HepG2 (cell line): ENCODE measurements around the gene OTULINL. TPM values are rescaled to one million over a fixed set of nuclear protein-coding genes. Genes with fewer than 3 reads are reported as not detected.

Experiments
- ATAC-seq: fragments of 200-7000 bp; cut with Tn5 transposase; 3 replicates; pipeline ENCODE4 v1.9.1; 2020; ENCODE audit warnings: mild to moderate bottlenecking, moderate library complexity
- BruUV-seq: library from RNA; stranded (reverse); fragments of 400-500 nt; replicated peaks from 2 replicates; lab custom pipeline; 2021; lab: Mats Ljungman, UMichigan
- CTCF ChIA-PET: fragments of 300-600 bp; formaldehyde crosslinking; extraction: SDS; loops from one replicate; lab custom pipeline; 2021; ENCODE audit warnings: low total read pairs, inconsistent platforms, low intra/inter-chr PET ratio; lab: Yijun Ruan, JAX
- POLR2A ChIA-PET: fragments of 350-600 bp; sonication (Branson Sonifier 250); formaldehyde crosslinking; loops from one replicate; lab custom pipeline; 2020; ENCODE audit warnings: antibody characterized with exemption, inconsistent platforms; lab: Yijun Ruan, JAX
- DNase-seq: peaks from one replicate; pipeline ENCODE4 v3.0.0-alpha.2; 2015; ENCODE audit warnings: low spot score
- FAIRE-seq: peaks from 3 replicates; lab custom pipeline; 2011; peaks lifted over from hg19 to GRCh38; lab: Jason Lieb, UNC
- H2AFZ ChIP-seq: one replicate; pipeline ENCODE4 v1.6.1; 2011; ENCODE audit warnings: low read length, inconsistent platforms
- H3K27ac ChIP-seq: fragments of 300-600 bp; 3 replicates; pipeline ENCODE4 v1.8.0; 2011; ENCODE audit warnings: mixed run types, mild to moderate bottlenecking, mixed read lengths, low read length, inconsistent platforms; ENCODE audit not compliant: insufficient read depth; ENCODE audit errors: extremely low read length
- H3K27me3 ChIP-seq, 2 experiments: fragments of 200-600 bp in 1 of 2; 2 replicates in 1 of 2; 3 replicates in 1 of 2; pipeline versions ENCODE4 v1.6.0 to v1.8.0; 2011; ENCODE audit warnings: low read length in 2 of 2, mild to moderate bottlenecking in 2 of 2, moderate library complexity in 2 of 2, inconsistent platforms in 1 of 2; ENCODE audit not compliant: insufficient read depth in 2 of 2, control insufficient read depth in 1 of 2
- H3K36me3 ChIP-seq, 2 experiments: fragments of 200-600 bp in 1 of 2; replicated peaks in 1 of 2; 2 replicates in 1 of 2; 3 replicates in 1 of 2; pipeline versions ENCODE4 v1.5.1 to v1.8.0; 2011; ENCODE audit warnings: low read length in 2 of 2, inconsistent platforms in 1 of 2; ENCODE audit not compliant: insufficient read depth in 2 of 2, control insufficient read depth in 1 of 2
- H3K4me1 ChIP-seq: 2 replicates; pipeline ENCODE4 v1.5.1; 2012; ENCODE audit warnings: low read length, inconsistent platforms; ENCODE audit not compliant: insufficient read depth
- H3K4me2 ChIP-seq: 2 replicates; pipeline ENCODE4 v1.6.0; 2011; ENCODE audit warnings: low read depth, low read length, inconsistent platforms
- H3K4me3 ChIP-seq, 3 experiments: fragments of 200-600 bp in 1 of 3; sonication (generic), shearing (Covaris generic) in 1 of 3; replicated peaks in 1 of 3; 2 replicates each; pipeline ENCODE4 v1.5.1; 2011 to 2016; ENCODE audit warnings: low read length in 3 of 3, inconsistent platforms in 2 of 3, low read depth in 2 of 3, mild to moderate bottlenecking in 2 of 3, control low read depth in 1 of 3, mixed read lengths in 1 of 3; ENCODE audit not compliant: insufficient read depth in 1 of 3
- H3K79me2 ChIP-seq: one replicate; pipeline ENCODE4 v1.6.1; 2011; ENCODE audit warnings: low read length, inconsistent platforms; ENCODE audit not compliant: insufficient read depth
- H3K9ac ChIP-seq: 2 replicates; pipeline ENCODE4 v1.6.0; 2011; ENCODE audit warnings: mild to moderate bottlenecking, low read depth, low read length, inconsistent platforms; ENCODE audit not compliant: insufficient read depth
- H3K9me3 ChIP-seq: 2 replicates; pipeline ENCODE4 v1.5.1; 2012; ENCODE audit warnings: mild to moderate bottlenecking, low read length
- H4K20me1 ChIP-seq: 2 replicates; pipeline ENCODE4 v1.6.0; 2011; ENCODE audit warnings: inconsistent platforms, mild to moderate bottlenecking, low read length, moderate library complexity; ENCODE audit not compliant: insufficient read depth
- DMAP1 ChIP-seq: IDR thresholded peaks from 2 replicates; pipeline ENCODE4 v1.6.1; 2016
- FIP1L1 ChIP-seq: fragments of 200-400 bp; formaldehyde crosslinking; IDR thresholded peaks from 2 replicates; pipeline ENCODE4 v1.6.1; 2018; ENCODE audit warnings: low read depth, mild to moderate bottlenecking, low read length, moderate library complexity, borderline replicate concordance; ENCODE audit not compliant: insufficient read depth
- MLLT10 ChIP-seq: sonication (generic); formaldehyde crosslinking; IDR thresholded peaks from 2 replicates; pipeline ENCODE4 v1.4.0; 2020; ENCODE audit warnings: missing genetic modification reagents
- MTA1 ChIP-seq: sonication (generic); formaldehyde crosslinking; IDR thresholded peaks from 2 replicates; pipeline ENCODE4 v1.4.0; 2020; ENCODE audit warnings: missing genetic modification reagents, mild to moderate bottlenecking, borderline replicate concordance
- SRSF4 ChIP-seq: fragments of 200-400 bp; formaldehyde crosslinking; IDR thresholded peaks from one replicate; pipeline ENCODE4 v1.6.1; 2018; ENCODE audit warnings: mild to moderate bottlenecking, low read depth, low read length, moderate library complexity; ENCODE audit not compliant: poor library complexity, severe bottlenecking
- ZBTB42 ChIP-seq: sonication (generic); formaldehyde crosslinking; IDR thresholded peaks from 2 replicates; pipeline ENCODE4 v1.5.0; 2020; ENCODE audit warnings: mild to moderate bottlenecking, missing genetic modification reagents
- ZBTB43 ChIP-seq: sonication (generic); formaldehyde crosslinking; conservative IDR thresholded peaks from 2 replicates; pipeline ENCODE4 v1.4.0; 2020; ENCODE audit warnings: missing genetic modification reagents
- ZNF615 ChIP-seq: sonication (generic); formaldehyde crosslinking; IDR thresholded peaks from 2 replicates; pipeline ENCODE4 v1.5.0; 2020; ENCODE audit warnings: mild to moderate bottlenecking, missing genetic modification reagents, borderline replicate concordance
- ZNF660 ChIP-seq: sonication (generic); formaldehyde crosslinking; IDR thresholded peaks from 2 replicates; pipeline ENCODE4 v1.5.1; 2020; ENCODE audit warnings: mild to moderate bottlenecking, low read depth, missing genetic modification reagents, borderline replicate concordance
- ZNF678 ChIP-seq: sonication (generic); formaldehyde crosslinking; IDR thresholded peaks from 2 replicates; pipeline ENCODE4 v1.4.0; 2020; ENCODE audit warnings: mild to moderate bottlenecking, missing genetic modification reagents
- ZNF7 ChIP-seq: IDR thresholded peaks from 2 replicates; pipeline ENCODE4 v1.6.1; 2016; ENCODE audit warnings: missing biosample characterization, missing genetic modification reagents
- WGBS: methylation state at CpG from one replicate; pipeline ENCODE4 v1.1.6; 2017; ENCODE audit warnings: low lambda C conversion rate; 5-methylcytosine and 5-hydroxymethylcytosine counted together
- in situ Hi-C: cut with HindIII; loops from 2 replicates; pipeline ENCODE4 v1.10.0; 2017; ENCODE audit warnings: low pct_unique_long_range_greater_than_20kb; ENCODE audit not compliant: extremely low pct_ligation_motif_present
- intact Hi-C: fragments of 100-400 bp; cut with micrococcal nuclease; formaldehyde crosslinking; loops from one replicate; pipeline ENCODE4 v1.10.0; 2022; ENCODE audit not compliant: unreplicated experiment
- polyA plus RNA-seq, 8 experiments: library from polyadenylated mRNA; depleted of rRNA in 3 of 8; stranded (reverse) in 7 of 8; unstranded in 1 of 8; fragments of >200 nt; fragmentation: Illumina TruSeq in 4 of 8; extraction: Trizol in 4 of 8; gene quantifications; 2 replicates each; pipeline versions ENCODE4 v1.2.1 to v1.2.3, GENCODE V29; 2011 to 2016; ENCODE audit warnings: low read depth in 4 of 8, missing spikeins in 1 of 8, mixed read lengths in 1 of 8; ENCODE audit not compliant: insufficient read depth in 1 of 8
- total RNA-seq, 5 experiments: library from RNA; depleted of rRNA; stranded (reverse); fragments of >200 nt; fragmentation: Illumina TruSeq; extraction: Trizol; gene quantifications; 2 replicates each; pipeline ENCODE4 v1.2.3, GENCODE V29; 2016; ENCODE audit warnings: low read depth in 1 of 5

The OTULINL gene
- total and polyA plus RNA-seq, 2 of the 13 experiments (the other 11 are each of a cell fraction or from before 2014, with no cell fraction given) = 0.04 to 0.40 TPM

GRCh38 chr5:14600846-14601245, 19.3 kb downstream of the OTULINL start:
- no peak overlapping the region for H3K4me3 ChIP-seq
- DNase-seq = no peak
- no peaks in the 10 kb centered on the region for H3K36me3 ChIP-seq
- in situ Hi-C loops (no loop called here), intact Hi-C loops (no loop called here)
- no peak overlapping the region for H3K9ac ChIP-seq
- WGBS = 92% methylated on average over 1 of the region's 1 CpG
- no peak for TF ChIP-seq ZNF660 (CRISPR knock-in tag)
- no peak for TF ChIP-seq MTA1
- no peak for TF ChIP-seq SRSF4
- no peak for TF ChIP-seq FIP1L1
- no peak for TF ChIP-seq ZBTB43 (CRISPR knock-in tag)
- no peak for TF ChIP-seq ZBTB42 (CRISPR knock-in tag)
- no peak for TF ChIP-seq MLLT10
- TF ChIP-seq ZNF615 (CRISPR knock-in tag) = no peak
- ChIA-PET CTCF (no interaction called here), POLR2A (no interaction called here)
- no peak overlapping the region for H3K27ac ChIP-seq
- no peak overlapping the region for H2AFZ ChIP-seq
- no peaks in the 10 kb centered on the region for H3K79me2 ChIP-seq
- H3K4me1 ChIP-seq = no peaks in the 10 kb centered on the region
- H3K27me3 ChIP-seq = no peaks in the 10 kb centered on the region
- no TSS peak for BruUV-seq
- no peak for ATAC-seq
- H3K9me3 ChIP-seq = no peaks in the 10 kb centered on the region
- no peak for FAIRE-seq
- H4K20me1 ChIP-seq = no peaks in the 10 kb centered on the region
- no peak overlapping the region for H3K4me2 ChIP-seq

- BruUV-seq = no TSS peak
- FAIRE-seq (no peak), DNase-seq (no peak)
- ChIA-PET POLR2A (no interaction called here), CTCF (no interaction called here)
- Histone ChIP-seq H3K9ac (no peak overlapping the region), H3K36me3 (no peaks in the 10 kb centered on the region), H3K27ac (no peak overlapping the region), H3K4me2 (no peak overlapping the region), H3K27me3 (no peaks in the 10 kb centered on the region), H3K9me3 (no peaks in the 10 kb centered on the region)
- intact Hi-C loops = no loop called here
- in situ Hi-C loops = no loop called here
- WGBS = 18% methylated on average over 1 of the region's 1 CpG
- TF ChIP-seq ZNF7 (CRISPR knock-in tag) (0 out of 2 replicates have a peak, but pooled peaks have one; percentile 15), DMAP1 (CRISPR knock-in tag) (no peak), ZNF678 (CRISPR knock-in tag) (no peak)
- TF ChIP-seq, all 625 proteins: peak for 1
- no peak for ATAC-seq
- Histone ChIP-seq H3K4me1 (no peaks in the 10 kb centered on the region), H3K79me2 (no peaks in the 10 kb centered on the region), H3K4me3 (no peak overlapping the region), H4K20me1 (no peaks in the 10 kb centered on the region), H2AFZ (no peak overlapping the region)
Observed at GRCh38 chr5:14603141-14603540, 21.5 kb downstream of the OTULINL start.
